ENCODE measurements around the gene SLC25A25. TPM values are rescaled to one million over a fixed set of nuclear protein-coding genes. Genes with fewer than 3 reads are reported as not detected.
A peak's percentile ranks its signal among the peaks of the same experiment; 100 is the strongest.

The SLC25A25 gene
- total and polyA plus RNA-seq, 9 of the 15 experiments (the other 6 are each of a cell fraction or from before 2014, with no cell fraction given) = 0.07 to 35.9 (median 23.2) TPM

- TF ChIP-seq, protein P1, sequence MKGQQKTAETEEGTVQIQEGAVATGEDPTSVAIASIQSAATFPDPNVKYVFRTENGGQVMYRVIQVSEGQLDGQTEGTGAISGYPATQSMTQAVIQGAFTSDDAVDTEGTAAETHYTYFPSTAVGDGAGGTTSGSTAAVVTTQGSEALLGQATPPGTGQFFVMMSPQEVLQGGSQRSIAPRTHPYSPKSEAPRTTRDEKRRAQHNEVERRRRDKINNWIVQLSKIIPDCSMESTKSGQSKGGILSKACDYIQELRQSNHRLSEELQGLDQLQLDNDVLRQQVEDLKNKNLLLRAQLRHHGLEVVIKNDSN (CRISPR knock-in tag; IDR thresholded peaks at IDR 0.05) = peak; percentile 36; the same call in 1 of the 2 replicates
- TF ChIP-seq ZNF699 (CRISPR knock-in tag; IDR thresholded peaks at IDR 0.05; ENCODE audit: insufficient replicate concordance) (no peak), FOXA1 (IDR thresholded peaks at IDR 0.05; ENCODE audit: borderline replicate concordance) (no peak), ETV6 (IDR thresholded peaks at IDR 0.05; ENCODE audit: borderline replicate concordance in 1 of 2, low read depth in 2 of 2, low read length in 1 of 2) (0 out of 4 replicates have a peak, but pooled peaks of 1 of the 2 experiments have one; percentile 20), ETV6 (CRISPR knock-in tag; IDR thresholded peaks at IDR 0.05; ENCODE audit: borderline replicate concordance) (no peak), SLC30A9 (CRISPR knock-in tag; IDR thresholded peaks at IDR 0.05) (no peak), HNRNPLL (IDR thresholded peaks at IDR 0.05; ENCODE audit: low read depth, low read length, poor library complexity, severe bottlenecking) (peak; percentile 27), GATA2 (CRISPR knock-in tag; IDR thresholded peaks at IDR 0.05) (no peak), UBTF (IDR thresholded peaks at IDR 0.05; ENCODE audit: borderline replicate concordance in 1 of 2, low read depth in 2 of 2, low read length in 2 of 2) (0 out of 4 replicates have a peak, but pooled peaks of 1 of the 2 experiments have one; percentile 31), CXXC5 (CRISPR knock-in tag; IDR thresholded peaks at IDR 0.05) (peak; percentile 46; the same call in 1 of the 2 replicates), CTBP1 (IDR thresholded peaks at IDR 0.05; ENCODE audit: borderline replicate concordance) (peak; percentile 73; the same call in 1 of the 2 replicates), SMC3 (conservative IDR thresholded peaks at IDR 0.05; ENCODE audit: insufficient read depth, low read depth, low read length) (peak; percentile 99), GABPB1 (CRISPR knock-in tag; IDR thresholded peaks at IDR 0.05) (peak; percentile 69; the same call in 1 of the 2 replicates), XRCC3 (IDR thresholded peaks at IDR 0.05) (no peak), NCOR1 (IDR thresholded peaks at IDR 0.05) (peak; percentile 50)
- TF ChIP-seq, protein P2, sequence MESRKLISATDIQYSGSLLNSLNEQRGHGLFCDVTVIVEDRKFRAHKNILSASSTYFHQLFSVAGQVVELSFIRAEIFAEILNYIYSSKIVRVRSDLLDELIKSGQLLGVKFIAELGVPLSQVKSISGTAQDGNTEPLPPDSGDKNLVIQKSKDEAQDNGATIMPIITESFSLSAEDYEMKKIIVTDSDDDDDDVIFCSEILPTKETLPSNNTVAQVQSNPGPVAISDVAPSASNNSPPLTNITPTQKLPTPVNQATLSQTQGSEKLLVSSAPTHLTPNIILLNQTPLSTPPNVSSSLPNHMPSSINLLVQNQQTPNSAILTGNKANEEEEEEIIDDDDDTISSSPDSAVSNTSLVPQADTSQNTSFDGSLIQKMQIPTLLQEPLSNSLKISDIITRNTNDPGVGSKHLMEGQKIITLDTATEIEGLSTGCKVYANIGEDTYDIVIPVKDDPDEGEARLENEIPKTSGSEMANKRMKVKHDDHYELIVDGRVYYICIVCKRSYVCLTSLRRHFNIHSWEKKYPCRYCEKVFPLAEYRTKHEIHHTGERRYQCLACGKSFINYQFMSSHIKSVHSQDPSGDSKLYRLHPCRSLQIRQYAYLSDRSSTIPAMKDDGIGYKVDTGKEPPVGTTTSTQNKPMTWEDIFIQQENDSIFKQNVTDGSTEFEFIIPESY (CRISPR knock-in tag; IDR thresholded peaks at IDR 0.05) = peak; percentile 89
- TF ChIP-seq, protein P3, sequence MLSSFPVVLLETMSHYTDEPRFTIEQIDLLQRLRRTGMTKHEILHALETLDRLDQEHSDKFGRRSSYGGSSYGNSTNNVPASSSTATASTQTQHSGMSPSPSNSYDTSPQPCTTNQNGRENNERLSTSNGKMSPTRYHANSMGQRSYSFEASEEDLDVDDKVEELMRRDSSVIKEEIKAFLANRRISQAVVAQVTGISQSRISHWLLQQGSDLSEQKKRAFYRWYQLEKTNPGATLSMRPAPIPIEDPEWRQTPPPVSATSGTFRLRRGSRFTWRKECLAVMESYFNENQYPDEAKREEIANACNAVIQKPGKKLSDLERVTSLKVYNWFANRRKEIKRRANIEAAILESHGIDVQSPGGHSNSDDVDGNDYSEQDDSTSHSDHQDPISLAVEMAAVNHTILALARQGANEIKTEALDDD (IDR thresholded peaks at IDR 0.05) = 0 out of 2 replicates have a peak, but pooled peaks have one; percentile 25
- TF ChIP-seq, protein P4, sequence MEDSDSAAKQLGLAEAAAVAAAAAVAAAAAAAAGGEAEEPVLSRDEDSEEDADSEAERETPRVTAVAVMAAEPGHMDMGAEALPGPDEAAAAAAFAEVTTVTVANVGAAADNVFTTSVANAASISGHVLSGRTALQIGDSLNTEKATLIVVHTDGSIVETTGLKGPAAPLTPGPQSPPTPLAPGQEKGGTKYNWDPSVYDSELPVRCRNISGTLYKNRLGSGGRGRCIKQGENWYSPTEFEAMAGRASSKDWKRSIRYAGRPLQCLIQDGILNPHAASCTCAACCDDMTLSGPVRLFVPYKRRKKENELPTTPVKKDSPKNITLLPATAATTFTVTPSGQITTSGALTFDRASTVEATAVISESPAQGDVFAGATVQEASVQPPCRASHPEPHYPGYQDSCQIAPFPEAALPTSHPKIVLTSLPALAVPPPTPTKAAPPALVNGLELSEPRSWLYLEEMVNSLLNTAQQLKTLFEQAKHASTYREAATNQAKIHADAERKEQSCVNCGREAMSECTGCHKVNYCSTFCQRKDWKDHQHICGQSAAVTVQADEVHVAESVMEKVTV (CRISPR knock-in tag; IDR thresholded peaks at IDR 0.05) = peak; percentile 97
These were observed 49.8 kb downstream of the SLC25A25 start (continued) for GRCh38 chr9:128117613-128118471.
